Measurements from ENCODE around the gene WDR91. TPM values are rescaled to one million over a fixed set of nuclear protein-coding genes. Genes with fewer than 3 reads are reported as not detected.
A peak's percentile ranks its signal among the peaks of the same experiment; 100 is the strongest.

Gene WDR91
- total and polyA plus RNA-seq, 11 donors: 3.0 to 11.4 (median 5.7) TPM

- no peak for ATAC-seq
- 72 to 79% (median 73%) methylated on average over 4 of the region's 4 CpGs for WGBS, 4 donors
- H3K9me3 ChIP-seq: no peaks in the 10 kb centered on the region
- DNase-seq: no peak
- H3K27ac ChIP-seq: no peak overlapping the region
- H3K36me3 ChIP-seq: no peaks in the 10 kb centered on the region
- peaks cover 0 to 34% (median 20%) of the 10 kb centered on the region in 12 donors for H3K4me1 ChIP-seq
- H3K27me3 ChIP-seq: no peaks in the 10 kb centered on the region
- intact Hi-C loops (cut with DNase I): no loop called here
- no peak overlapping the region for H3K4me3 ChIP-seq
- TF ChIP-seq CTCF (IDR thresholded peaks at IDR 0.05) (no peak), POLR2A (IDR thresholded peaks at IDR 0.05) (no peak)
Measured at GRCh38 chr7:135257790-135258189, 46.5 kb upstream of the WDR91 start.

GRCh38 chr7:135253851-135254771 is 42.8 kb upstream of the WDR91 start:
- Histone ChIP-seq H3K4me3 (no peak overlapping the region), H3K27ac (peak overlapping the region; percentile 30 to 84 (median 72)), H3K4me1 (peaks cover 0 to 23% (median 17%) of the 10 kb centered on the region in 12 donors), H3K27me3 (no peaks in the 10 kb centered on the region), H3K9me3 (no peaks in the 10 kb centered on the region), H3K36me3 (no peaks in the 10 kb centered on the region)
- DNase-seq: peak; percentile 56 to 83 (median 73)
- ATAC-seq: peak; percentile 47 to 95 (median 90)
- no peak for TF ChIP-seq POLR2A (IDR thresholded peaks at IDR 0.05)
- no peak for TF ChIP-seq CTCF (IDR thresholded peaks at IDR 0.05)
- WGBS, 4 donors: 43 to 49% (median 44%) methylated on average over 9 of the region's 9 CpGs
- intact Hi-C loops (cut with DNase I): no loop called here

GRCh38 chr7:135251496-135252391 is 40.4 kb upstream of the WDR91 start:
- DNase-seq: no peak
- no peak for ATAC-seq
- intact Hi-C loops (cut with DNase I): no loop called here
- no peaks in the 10 kb centered on the region for H3K9me3 ChIP-seq
- H3K27ac ChIP-seq: no peak overlapping the region
- no peak overlapping the region for H3K4me3 ChIP-seq
- H3K36me3 ChIP-seq: no peaks in the 10 kb centered on the region
- H3K27me3 ChIP-seq: no peaks in the 10 kb centered on the region
- peaks cover 0 to 23% (median 17%) of the 10 kb centered on the region in 12 donors for H3K4me1 ChIP-seq
- WGBS, 4 donors: 91 to 97% (median 95%) methylated on average over 4 of the region's 4 CpGs
- no peak for TF ChIP-seq POLR2A (IDR thresholded peaks at IDR 0.05)
- no peak for TF ChIP-seq CTCF (IDR thresholded peaks at IDR 0.05)

DNA sequence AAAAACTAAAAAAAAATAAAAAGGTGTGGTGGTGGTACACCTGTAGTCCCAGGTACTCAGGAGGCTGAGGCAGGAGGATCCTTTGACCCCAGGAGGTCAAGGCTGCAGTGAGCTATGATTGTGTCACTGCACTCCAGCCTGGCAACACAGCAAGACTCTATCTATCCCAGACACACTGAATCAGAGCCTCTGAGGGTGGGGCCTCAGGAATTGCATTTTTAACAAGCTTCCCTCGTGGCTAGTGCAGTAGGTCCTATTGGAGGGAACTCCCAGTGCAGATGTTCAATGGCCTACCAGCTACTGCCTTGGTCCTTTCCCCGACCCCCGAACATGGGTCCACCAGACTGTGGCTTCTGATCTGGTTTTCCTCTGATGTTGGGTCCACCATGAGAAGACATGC is 37.2 kb upstream of the WDR91 start:
- Histone ChIP-seq H3K4me3 (no peak overlapping the region), H3K27ac (no peak overlapping the region), H3K36me3 (no peaks in the 10 kb centered on the region), H3K9me3 (no peaks in the 10 kb centered on the region), H3K4me1 (peaks cover 0 to 6% (median 3%) of the 10 kb centered on the region in 12 donors), H3K27me3 (peaks cover 0 to 8% (median 0%) of the 10 kb centered on the region in 9 donors)
- DNase-seq (no peak), ATAC-seq (no peak)
- TF ChIP-seq CTCF (IDR thresholded peaks at IDR 0.05): no peak
- TF ChIP-seq POLR2A (IDR thresholded peaks at IDR 0.05): no peak
- intact Hi-C loops (cut with DNase I): no loop called here
- 90 to 100% (median 94%) methylated on average over 2 to 3 of the region's 3 CpGs for WGBS, 4 donors

Data from heart left ventricle (tissue), 16 donors.